ENCODE data around the gene PCDH17.

GRCh38 chr13:57637515-57637914, 6.0 kb downstream of the PCDH17 start:
- TF ChIP-seq CTCF (tag by site-specific recombination; IDR thresholded peaks at IDR 0.05) (no peak), ZNF555 (tag by site-specific recombination; conservative IDR thresholded peaks at IDR 0.05) (no peak), BCL6B (tag by site-specific recombination; IDR thresholded peaks at IDR 0.05) (no peak), ZSCAN18 (tag by site-specific recombination; IDR thresholded peaks at IDR 0.05) (no peak), ZNF174 (tag by site-specific recombination; IDR thresholded peaks at IDR 0.05) (no peak)

Data from HEK293 (cell line).